ENCODE results near the gene TMEM135.
"Not testable (repeated sequence)": the region's sequence is repeated elsewhere in the genome, so short reads cannot be mapped to it uniquely, and the experiment has no call there.

TMEM135 gene

DNA sequence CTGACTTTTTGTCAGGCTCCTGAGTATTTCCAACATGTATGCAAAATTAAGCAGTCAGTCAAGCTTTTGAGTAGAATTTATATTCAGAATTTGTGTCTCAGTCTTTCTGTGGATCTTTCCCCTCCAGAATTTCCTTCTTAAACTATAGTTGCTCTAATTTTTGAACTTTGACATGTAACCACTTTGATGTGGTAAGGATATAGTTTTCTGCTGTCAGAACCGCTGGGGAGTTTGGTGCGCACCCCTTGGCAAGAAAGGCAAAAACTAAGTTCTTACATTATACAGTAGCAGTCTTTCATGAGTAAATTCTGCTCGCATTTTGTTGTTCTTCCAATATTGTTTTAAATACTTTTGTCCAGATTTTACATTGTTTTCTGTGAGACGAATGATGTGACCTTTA lies 105.9 kb downstream of the TMEM135 start:
- no peak for DNase-seq

DNA sequence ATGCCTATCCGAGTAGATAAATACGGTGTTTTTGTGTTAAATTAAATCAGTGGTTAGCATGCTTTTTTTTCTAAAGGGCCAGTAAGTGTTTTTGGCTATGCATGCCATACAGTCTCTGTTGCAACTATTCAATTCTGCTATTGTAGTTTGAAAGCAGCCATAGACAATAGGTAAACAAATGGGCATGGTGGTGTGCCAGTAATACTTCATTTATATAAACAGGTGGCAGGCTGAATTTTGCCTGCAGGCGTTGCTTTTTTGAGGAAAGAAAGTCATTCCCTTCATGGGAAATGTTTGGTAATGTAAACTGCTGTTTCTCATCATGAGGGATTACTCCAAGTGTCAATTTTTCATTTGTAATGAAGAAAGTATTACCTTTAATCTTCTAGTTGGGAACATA lies 106.5 kb downstream of the TMEM135 start:
- DNase-seq: no peak

DNA sequence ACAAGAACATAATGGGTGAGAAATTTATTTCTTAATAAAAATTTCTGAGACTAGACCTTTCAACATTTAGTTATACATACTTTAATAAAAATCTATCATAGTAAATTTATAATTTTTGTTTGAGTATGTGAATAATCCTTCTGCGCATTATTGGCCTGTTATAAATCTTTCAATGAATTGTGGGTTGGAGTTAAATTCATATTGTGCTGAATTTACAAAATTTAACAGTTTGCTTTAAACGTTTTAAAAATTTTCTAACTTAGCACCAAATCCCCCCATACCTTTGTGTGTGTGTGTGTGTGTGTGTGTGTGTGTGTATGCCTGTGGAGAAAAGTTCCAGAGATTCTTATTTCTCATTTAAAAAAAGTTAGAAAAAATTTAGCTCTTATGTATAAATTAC lies 111.0 kb downstream of the TMEM135 start:
- no peak for DNase-seq

DNA sequence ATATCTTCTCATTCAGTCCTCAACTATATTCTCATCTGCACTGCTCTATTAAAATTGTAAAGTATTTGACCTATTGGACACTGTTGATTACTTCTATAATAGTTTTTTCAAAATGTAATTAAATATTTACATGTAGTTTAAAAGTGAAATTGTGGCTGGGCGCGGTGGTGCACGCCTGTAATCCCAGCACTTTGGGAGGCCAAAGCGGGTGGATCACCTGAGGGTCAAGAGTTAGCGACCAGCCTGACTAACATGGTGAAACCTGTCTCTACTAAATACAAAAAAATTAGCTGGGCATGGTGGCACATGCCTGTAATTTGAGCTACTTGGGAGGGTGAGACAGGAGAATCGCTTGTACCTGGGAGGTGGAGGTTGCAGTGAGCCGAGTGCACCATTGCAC lies 112.0 kb downstream of the TMEM135 start:
- not testable (repeated sequence) for DNase-seq

DNA sequence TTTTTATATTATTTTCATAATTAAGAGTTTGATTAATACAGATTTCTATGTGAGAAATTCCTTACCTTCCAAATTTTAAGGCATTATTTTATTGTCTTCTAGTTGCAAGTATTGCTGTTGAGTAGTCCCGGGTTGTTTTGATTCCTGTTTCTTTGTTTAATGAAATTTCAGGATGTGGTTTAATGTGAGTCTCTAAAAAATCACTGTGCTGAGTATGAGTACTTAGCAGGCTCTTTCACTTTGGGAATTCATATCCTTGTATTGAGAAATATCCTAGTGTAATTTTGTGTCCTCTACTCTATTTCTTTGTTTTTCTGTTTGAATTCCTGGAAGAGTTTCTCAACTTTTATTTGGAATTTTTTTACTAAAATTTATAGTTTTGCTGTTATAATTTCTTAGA lies 113.2 kb downstream of the TMEM135 start:
- no peak for DNase-seq

DNA sequence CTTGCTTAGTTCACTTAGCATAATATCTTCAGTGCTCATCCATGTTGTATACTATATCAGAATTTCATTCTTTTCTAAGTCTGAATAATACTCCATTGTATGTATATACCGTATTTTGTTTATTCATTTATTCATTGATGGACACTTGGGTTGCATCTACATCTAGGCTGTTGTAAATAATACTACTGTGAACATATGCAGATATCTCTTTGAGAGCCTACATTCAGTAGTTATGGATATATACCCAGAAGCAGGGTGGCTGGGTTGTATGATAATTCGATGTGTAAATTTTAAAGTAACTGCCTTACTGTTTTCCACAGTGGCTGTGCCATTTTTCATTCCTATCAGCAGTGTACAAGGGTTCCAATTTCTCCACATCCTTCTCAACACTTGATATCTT lies 116.5 kb downstream of the TMEM135 start:
- no peak for DNase-seq

DNA sequence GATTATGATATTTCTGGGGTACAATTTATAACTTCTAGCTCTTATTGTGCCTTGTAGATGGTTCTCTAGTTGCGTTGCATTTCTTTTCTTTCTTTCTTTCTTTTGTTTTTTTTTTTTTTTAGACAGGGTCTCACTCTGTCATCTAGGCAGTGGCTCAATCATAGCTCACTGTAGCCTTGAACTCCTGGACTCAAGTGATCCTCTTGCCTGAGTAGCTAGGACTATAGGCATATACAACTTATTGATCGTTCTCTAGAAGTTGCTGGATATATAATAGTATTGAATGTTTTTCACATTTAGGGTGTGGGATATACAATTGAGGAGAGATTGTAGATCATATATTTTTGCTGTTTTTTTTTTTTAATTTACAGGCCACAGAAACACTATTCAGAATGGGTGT lies 119.2 kb downstream of the TMEM135 start:
- no peak for DNase-seq

DNA sequence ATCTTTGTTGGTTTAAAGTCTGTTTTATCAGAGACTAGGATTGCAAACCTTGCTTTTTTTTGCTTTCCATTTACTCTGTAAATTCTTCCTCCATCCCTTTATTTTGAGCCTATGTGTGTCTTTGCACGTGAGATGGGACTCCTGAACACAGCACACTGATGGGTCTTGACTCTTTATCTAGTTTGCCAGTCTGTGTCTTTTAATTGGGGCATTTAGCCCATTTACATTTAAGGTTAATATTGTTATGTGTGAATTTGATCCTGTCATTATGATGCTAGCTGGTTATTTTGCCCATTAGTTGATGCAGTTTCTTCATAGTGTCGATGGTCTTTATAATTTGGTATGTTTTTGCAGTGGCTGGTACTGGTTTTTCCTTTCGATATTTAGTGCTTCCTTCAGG lies 131.3 kb downstream of the TMEM135 start:
- DNase-seq: not testable (repeated sequence)

DNA sequence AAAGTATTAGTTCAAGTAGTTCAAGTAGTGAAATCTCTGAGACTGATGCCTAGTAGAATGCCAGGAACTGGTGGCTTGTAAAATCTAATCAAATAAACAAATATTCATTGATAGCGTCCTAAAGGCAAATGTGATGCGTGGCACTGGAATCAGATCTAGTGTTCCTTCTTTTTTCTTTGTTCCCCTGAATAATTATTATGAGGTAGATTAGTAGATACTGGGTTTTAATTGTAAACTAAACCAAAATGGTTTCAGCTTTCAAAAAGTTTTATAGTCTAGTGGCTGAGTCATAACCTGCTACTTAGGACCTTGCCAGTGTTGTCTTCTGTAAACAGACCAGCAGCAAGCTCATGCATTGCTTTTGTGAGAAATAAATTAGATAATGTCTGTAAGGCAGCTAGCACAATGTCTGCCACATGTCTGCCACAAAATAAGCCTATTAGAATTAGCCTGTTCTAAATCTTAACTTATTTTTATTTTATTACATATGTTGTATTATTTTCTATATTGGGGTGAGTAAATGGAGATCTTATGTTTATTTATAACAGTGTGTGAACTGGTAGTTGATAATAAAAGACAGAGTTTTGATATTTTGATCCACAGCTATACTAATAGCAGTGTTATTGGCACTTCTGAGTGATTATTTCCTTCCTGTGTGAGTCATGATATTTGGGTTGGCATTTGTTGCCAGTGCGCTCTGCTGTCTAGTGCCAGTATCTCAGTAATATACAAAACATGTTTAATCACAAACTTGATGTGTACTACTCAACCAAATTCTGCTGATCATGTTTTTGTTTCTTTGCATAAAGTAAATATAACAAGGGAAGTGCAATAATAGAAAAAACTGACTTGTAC lies 135.7 kb downstream of the TMEM135 start:
- DNase-seq: peak; percentile 10

DNA sequence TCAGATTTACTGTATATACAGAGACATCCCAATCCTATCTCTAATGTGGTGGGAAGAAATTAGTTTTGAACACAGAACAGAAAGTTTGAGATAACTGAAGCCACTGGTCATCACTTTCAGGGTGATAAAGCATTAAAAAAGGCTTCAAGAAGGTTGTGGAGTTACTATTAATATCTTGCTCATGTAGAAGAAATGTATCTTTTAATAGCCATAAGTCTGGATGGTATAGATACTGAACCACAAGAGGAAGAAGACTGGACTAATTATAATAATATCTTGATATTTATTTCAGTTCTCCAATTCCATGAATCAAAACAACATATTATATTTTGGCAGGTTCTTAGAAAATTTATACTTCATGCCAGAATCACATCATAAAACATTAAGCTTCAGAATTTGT lies 137.1 kb downstream of the TMEM135 start:
- DNase-seq: no peak

DNA sequence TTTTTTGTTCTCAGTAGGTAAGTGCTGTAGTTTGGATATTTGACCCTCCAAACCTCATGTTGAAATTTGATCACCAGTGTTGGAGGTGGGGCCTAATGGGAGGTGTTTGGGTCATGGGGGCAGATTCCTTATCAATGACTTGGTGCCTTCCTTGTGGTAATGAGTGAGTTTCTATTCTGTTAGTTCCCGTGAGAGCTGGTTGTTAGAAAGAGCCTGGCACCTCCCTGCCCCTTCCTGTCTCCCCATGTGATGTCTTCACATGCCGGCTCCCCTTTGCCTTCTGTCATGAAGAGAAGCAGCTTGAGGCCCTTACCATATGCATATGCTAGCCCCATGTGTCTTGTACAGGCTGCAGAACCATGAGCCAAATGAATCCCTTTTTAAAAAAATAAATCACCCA lies 138.3 kb downstream of the TMEM135 start:
- DNase-seq: no peak

DNA sequence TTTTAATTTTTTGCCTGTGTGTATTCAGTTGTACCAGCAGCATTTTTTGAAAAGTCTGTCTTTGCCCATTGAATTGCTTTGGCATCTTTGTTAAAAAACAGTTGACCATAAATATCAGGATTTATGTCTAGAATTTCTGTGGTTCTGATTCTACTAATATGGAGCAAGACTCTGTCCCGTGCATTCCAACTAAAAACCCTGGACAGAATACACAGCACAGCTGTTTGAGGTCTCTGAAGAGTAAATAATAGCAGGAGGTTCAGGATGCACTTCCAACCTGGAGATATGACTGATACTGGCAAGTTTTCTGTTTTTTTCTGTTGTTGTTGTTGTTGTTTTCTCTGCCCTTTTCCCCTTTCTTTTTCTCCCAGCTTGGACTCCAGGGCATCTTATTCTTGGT lies 141.9 kb downstream of the TMEM135 start:
- no peak for DNase-seq

DNA sequence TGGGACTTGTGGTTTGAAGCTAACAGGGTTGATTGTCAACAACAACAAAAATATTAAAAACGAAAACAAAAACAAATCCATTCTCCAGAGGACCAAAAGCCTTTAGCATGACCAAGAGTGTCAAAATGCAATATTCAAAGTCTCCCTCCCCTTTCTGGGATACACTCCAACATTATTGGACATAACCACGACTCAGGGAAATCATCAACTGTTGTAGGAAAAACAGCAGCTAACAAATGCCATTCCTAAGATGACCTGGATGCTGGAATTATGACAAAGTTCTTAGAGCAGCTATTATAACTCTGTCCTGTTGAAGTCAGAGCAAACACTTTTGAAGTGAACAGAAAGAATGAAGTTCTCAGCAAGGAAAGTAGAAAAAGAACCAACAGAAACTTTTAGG lies 143.0 kb downstream of the TMEM135 start:
- no peak for DNase-seq

DNA sequence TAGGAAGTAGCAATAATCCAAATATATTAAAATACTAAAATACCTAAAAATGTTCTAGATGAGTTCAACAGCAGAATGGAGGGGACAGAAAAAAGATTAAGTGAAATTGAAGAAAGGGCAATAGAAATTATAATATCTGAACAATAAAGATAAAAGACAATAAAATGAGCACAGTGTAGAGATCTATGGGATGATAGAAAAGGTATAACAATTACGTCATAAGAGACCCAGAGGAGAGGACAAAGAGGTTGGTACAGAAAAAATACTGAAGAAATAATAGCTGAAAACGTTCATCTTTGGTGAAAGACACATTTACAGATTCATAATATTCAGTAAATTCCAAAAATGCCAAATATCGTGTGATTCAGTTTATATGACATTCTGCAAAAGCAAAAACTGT lies 143.4 kb downstream of the TMEM135 start:
- no peak for DNase-seq

DNA sequence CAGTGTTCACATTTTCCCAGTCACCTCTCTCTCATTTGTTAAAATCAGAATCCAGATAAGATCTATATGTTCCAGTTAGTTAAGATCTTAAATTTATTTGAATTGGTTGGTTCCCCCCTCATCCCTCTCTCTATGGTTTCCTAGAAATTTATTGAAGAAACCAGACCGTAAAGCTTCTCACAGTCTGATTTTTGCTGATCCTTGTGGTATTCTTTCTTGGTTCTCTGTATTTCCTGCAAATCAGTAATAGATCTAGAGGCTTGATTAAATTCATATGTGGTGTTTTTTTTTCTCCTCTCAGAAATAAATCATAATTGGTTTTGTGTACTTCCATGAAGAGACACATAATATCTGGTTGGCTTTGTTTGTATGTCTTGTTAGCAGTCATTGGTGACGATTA lies 147.5 kb downstream of the TMEM135 start:
- DNase-seq: no peak

DNA sequence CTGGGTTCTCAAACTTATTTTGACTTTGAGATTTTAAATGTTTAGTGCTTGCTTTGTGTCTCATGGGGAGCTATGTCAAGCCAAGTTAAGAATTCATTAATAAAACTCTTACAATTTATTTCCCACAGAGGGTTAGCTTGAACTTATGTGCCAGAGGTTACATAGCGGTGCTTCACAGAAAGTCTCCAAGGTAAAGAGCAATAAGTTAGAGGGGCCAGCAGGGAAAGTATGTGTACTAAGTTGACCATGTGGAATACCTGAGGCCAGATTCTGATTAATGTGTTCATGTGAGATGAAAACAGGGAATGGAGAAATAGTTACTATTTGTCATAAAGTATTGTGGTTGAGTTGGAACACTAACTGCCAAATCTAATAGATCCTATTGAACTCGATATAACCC lies 149.3 kb downstream of the TMEM135 start:
- DNase-seq: no peak

DNA sequence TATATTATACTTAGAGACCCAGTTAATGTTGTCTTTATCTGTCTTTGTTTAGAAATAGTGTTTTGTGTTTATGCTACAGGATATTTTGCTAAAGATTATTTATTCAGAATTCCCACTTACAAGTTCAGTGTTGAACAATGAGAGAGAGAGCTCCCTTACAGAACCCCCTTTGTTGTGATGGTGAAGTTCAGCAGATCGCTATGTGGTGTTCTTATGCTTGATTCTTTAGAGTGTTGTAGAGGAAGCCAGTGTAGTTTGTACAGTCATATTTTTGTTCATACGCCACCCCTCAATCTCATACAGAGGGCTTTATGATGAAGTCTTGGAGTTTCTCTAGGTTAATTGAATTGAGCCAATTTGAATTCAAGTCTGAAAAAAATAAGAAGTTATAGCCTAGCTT lies 150.2 kb downstream of the TMEM135 start:
- no peak for DNase-seq

DNA sequence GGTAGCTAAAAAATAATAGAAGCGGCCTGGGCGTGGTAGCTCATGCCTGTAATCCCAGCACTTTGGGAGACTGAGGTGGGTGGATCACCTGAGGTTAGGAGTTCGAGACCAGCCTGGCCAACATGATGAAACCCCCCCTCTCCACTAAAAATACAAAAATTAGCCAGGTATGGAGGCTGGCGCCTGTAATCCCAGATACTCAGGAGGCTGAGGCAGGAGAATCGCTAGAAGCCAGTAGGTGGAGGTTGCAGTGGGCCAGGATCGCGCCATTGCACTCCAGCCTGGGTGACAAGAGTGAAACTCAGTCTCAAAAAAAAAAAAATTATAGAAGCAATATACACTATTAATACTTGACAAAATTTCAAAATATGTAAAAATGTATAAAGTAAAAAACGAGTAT lies 150.7 kb downstream of the TMEM135 start:
- DNase-seq: not testable (repeated sequence)

DNA sequence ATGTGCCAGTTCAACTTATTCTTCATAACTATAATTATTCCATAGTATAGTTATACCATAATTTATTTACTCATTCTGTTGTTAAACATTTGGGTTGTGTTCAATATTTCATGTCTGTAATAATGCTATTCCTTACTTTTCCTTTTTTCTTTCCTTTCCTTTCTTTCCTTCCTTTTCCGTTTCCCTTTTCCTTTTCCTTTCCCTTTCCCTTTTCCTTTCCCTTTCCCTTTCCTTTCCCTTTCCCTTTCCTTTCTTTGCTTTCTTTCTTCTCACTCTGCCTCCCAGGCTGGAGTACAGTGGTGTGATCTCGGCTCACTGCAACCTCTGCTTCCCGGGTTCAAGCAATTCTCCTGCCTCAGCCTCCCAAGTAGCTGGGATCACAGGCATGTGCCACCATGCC lies 151.2 kb downstream of the TMEM135 start:
- DNase-seq: not testable (repeated sequence)

DNA sequence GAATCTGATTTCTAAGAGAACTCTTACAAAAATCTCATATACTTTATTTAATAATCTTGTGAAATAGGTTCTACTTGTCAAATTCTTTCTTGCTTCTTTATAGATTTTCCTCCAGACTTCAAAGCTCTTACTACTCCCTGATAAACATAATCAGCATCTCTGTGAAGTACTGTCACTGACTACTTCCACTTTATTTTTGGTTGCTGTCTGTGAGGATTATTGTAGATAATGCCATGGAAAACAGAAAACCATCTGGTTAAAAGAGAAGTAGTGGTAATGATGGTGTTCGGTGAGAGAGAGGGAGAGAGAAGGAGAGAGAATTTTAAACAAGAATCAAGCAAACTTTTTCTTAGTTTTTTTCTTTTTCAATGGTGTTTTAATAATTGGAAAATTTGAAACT lies 152.3 kb downstream of the TMEM135 start:
- no peak for DNase-seq

DNA sequence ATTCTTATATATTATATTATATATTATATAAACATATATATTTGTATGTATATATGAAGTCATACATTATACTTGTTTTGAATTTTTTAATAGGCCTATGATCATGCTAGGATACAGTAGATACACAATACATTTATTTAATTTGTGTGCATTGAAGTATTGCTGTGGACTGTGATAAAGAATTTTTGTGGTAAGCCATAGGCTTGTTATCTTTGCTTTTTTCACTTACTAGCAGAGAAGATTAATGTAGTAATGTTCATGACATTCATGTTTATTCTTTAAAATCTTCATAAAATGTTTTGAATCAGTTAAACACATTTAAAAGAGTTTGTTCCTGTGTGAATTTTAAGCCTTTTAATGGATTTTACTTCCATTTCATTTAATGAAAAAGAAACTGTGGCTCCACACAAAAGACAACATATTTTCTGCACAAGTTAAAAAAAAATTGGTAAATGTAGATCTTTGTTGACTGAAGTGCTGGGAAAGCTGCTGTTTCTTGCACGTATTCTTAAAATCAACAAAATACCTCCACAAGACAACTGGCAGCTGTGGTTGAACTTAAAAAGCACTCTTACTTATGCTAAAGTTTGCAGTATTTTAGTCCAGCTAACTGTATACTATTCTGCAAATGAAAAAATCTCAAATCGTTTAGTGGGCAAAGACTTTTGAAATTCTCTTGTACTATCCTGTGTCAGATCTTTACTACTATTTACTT lies 156.2 kb downstream of the TMEM135 start:
- DNase-seq: no peak

DNA sequence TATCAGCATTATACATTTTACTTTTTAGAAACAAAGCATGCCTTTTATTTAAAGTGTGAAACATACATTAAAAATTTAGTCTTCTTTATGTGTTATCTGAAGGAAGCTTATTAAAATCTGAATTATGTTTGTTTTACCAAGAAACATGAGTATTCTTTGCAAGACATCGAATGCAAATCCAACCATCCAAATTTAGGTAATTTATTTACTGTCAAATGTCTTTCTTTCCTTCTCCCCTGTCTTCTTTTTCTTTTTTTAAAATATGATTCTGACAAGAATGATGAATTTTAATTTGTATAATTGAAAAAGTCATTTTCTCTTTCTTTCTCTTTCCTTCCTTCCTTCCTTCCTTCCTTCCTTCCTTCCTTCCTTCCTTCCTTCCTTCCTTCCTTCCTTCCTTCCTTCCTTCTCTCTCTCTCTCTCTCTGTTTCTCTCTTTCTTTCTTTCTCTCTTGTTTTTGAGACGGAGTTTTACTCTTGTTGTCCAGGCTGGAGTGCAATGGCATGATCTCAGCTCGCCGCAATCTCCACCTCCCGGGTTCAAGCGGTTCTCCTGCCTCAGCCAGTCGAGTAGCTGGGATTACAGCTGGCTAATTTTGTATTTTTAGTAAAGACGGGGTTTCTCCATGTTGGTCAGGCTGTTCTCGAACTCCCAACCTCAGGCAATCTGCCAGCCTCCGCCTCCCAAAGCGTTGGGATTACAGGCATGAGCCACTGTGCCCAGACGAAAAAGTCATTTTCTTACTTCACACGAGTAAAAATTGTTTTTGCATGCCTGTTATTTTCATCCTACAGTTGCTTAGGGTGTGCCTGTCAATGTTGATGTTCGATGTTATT lies 157.5 kb downstream of the TMEM135 start:
- no peak for DNase-seq

DNA sequence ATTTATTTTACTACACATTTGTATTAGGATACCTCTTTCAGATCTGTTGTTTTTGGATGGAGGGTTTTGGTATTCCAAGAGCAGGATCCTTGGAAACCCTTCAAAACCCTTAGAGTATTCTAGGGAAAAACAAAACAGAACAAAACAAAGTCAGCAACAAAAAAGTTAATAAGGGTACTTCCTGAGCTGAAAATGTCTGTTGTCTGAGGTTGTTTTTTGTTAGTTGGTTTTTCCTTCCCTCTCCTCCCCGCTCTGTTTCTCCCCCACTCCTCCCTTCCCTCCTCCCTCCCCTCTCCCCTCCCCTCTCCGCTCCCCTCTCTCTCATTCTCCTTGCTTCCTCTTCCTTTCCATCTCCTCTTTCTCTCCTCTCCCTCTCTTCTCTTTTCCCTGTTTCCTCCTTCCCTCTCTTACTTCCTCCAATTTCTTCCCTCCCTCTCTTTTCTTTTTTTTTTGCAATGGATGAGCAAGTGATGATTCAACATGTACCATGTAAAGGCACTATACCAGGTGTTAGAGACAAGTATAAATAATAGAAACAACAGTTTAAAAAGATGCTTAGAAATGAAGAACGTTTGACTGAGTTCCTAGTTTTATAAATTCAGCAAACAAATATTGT lies 160.6 kb downstream of the TMEM135 start:
- DNase-seq: no peak

Data from CD4-positive, alpha-beta T cell treated with Interleukin-10 for 1 hour (primary cell).